HG02943 (cell line): ENCODE measurements around the gene ITGB1.
"Not testable (repeated sequence)": the region's sequence is repeated elsewhere in the genome, so short reads cannot be mapped to it uniquely, and the experiment has no call there.

Experiments used
- ATAC-seq: cut with Tn5 transposase; IDR thresholded peaks from one replicate; pipeline ENCODE4 v1.9.1; 2021; ENCODE audit warnings: mild to moderate bottlenecking, low read depth, moderate library complexity; ENCODE audit not compliant: unreplicated experiment

ITGB1 gene

DNA sequence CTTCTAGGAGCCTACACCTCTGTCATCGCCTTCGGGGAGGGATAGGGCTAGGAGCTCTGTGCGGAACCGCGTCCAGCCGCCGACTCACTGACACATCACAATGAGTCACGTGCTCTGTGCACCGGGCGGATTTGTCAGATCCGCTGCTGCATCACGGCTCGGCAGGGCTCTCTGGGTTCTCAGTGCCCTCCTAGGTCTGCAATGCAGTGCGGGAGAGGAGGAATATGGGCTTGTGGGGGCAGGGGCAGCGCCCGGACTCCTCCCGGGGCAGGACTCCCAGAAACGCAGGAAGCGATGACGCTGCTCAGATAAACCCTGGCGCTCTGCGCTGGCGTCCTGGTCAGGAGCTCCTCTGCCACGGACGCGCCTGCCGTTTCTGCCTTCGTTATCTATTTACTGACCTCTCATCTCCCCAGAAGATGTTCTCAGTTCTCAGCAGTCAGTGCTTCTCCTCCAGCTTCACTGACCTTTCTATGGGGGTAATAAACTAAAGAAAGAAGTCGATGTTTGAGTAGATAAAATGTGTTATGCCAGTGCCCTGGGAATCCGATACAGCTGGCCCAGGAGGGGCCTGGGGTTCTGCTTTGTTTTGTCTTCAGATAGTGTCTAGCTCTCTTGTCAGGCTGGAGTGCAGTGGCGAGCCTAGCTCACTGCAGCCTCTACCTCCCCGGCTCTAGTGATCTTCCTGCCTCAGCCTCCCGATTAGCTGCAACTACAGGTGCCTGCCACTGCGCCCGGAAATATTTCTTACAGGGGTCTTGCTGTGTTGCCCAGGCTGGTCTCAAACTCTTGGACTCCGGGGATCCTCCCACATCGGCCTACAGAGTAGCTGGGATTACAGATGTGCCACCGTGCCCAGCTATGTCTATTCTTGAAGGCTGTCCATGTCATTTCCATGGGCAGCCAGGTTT lies 22.8 kb upstream of the ITGB1 start:
- peak; percentile 95 for ATAC-seq

- no peak for ATAC-seq
Observed at GRCh38 chr10:32980242-32980557, 22.2 kb upstream of the ITGB1 start.

DNA sequence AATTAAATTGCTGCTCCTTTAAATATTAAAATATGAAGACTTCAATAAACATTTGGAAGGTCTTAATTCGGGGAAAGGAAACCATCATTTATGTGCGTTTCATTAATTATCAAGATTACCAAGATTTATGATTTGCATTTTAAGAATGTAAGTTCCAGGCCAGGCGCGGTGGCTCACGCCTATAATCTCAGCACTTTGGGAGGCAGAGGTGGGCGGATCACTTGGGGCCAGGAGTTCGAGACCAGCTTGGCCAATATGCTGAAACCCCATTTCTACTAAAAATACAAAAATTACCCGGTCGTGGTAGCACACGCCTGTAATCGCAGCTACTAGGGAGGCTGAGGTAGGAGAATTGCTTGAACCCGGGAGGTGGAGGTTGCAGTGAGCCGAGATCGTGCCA lies 21.7 kb upstream of the ITGB1 start:
- not testable (repeated sequence) for ATAC-seq

- ATAC-seq = no peak
Observed at GRCh38 chr10:32979041-32979440, 21.0 kb upstream of the ITGB1 start.

DNA sequence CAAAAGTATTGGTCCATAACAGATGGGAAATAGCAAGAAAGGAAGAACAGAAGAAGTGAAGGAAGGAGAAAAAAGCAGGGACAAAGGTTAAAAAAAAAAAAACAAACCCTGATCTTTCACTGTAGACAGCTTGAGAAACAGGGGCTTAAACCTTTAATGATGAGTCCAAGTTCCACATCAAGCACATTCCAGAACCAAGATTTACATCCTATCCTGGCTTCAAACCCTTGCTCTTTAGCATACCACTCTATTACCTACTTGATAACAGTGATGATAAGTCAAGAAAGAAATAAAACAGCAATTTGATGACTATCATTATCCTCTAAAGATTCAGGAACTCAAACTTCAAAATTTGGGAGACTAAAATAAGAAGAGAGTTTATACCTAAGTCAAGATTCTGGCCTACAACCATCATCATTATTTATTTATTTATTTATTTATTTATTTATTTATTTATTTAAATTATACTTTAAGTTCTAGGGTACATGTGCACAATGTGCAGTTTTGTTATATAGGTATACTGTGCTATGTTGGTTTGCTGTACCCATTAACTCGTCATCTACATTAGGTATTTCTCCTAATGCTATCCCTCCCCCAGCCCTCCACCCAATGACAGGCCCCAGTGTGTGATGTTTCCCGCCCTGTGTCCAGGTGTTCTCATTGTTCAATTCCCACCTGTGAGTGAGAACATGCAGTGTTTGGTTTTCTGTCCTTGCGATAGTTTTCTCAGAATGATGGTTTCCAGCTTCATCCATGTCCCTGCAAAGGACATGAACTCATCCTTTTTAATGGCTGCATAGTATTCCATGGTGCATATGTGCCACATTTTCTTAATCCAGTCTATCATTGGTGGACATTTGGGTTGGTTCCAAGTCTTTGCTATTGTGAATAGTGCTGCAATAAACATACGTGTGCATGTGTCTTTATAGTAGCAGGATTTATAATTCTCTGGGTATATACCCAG lies 20.1 kb upstream of the ITGB1 start:
- ATAC-seq = not testable (repeated sequence)

- ATAC-seq = no peak
Observed at GRCh38 chr10:32976338-32976737, 18.3 kb upstream of the ITGB1 start.

GRCh38 chr10:32972929-32973328 lies 14.9 kb upstream of the ITGB1 start:
- no peak for ATAC-seq

GRCh38 chr10:32972460-32972859 lies 14.4 kb upstream of the ITGB1 start:
- ATAC-seq = no peak

GRCh38 chr10:32971536-32972091 lies 13.6 kb upstream of the ITGB1 start:
- peak; percentile 53 for ATAC-seq

DNA sequence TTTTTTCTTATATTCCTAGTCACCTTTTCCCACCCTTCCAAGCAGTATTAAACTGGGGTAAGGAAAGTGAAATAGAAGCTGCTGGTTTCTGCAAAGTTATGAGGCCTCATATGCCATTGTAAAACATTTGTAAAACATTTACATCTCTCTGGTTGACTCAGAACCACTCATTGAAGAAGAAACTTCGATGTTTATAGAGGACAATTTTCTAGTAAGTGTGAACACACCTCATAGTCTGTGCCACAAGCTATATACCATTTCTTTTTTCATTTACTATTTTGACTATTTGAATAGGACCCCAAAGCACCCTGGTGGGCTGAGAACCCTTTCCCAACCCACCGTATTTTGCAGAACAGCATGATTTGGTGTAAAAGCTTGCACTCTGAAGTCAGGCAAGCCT lies 12.9 kb upstream of the ITGB1 start:
- no peak for ATAC-seq

- no peak for ATAC-seq
Observed at GRCh38 chr10:32964270-32964669, 6.2 kb upstream of the ITGB1 start.

DNA sequence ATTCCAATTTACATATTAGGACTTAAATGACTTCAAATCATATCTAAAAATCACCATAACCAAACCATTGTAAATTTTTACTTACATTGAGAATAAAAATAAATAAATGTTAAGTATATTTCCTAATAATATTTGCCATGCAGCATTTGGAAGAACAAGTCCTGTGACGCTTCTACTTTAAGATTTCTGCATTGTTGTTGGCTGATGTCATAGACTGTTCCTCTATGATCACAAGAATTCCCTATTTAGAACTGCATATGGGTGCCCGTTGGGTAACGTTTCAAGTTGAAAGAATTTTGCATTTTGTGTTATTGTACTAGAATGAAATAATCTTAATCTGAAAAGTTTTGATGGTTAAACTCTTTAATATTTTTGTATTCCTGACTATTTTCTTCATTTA lies 5.1 kb upstream of the ITGB1 start:
- ATAC-seq = no peak

DNA sequence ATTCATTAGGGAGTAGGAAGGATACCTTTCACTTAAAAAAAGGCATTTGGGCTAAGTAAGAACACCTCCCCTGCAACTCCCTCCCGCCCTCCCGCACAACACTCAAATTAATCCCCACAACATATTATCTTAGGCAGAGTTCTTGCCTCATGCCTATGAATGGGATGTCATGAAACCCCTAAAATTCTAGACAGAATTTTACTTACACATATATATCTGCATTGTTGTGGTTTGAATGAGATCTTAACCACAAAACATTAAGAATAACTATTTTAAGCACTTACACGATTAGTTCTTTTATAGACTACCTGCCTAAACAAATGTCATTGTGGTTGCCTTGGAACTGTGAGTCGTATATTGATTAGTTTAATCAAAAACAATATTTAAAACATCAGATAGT lies 4.5 kb upstream of the ITGB1 start:
- ATAC-seq = no peak

DNA sequence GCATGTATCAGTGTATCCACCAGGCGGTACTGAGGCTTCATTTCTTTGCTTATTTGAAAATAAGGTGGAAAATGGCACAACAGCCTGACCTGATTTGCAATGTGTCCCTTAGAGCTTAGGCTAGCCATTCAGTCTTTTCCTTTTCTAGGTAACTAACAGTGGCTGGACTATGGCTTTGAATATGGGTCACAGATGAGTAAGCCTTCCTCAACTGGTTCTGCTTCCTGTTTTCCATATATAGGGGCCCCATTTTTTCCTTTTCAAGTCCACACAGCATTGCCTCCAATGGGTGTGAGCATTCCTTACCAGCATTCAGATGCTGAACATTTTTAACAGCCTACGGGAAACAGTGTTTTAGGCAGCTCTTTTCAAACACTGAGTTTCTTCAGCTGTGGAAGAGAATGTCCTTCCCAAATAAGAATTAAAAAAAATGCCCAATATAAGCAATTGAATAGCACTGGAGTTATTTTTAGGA lies 3.9 kb upstream of the ITGB1 start:
- no peak for ATAC-seq

DNA sequence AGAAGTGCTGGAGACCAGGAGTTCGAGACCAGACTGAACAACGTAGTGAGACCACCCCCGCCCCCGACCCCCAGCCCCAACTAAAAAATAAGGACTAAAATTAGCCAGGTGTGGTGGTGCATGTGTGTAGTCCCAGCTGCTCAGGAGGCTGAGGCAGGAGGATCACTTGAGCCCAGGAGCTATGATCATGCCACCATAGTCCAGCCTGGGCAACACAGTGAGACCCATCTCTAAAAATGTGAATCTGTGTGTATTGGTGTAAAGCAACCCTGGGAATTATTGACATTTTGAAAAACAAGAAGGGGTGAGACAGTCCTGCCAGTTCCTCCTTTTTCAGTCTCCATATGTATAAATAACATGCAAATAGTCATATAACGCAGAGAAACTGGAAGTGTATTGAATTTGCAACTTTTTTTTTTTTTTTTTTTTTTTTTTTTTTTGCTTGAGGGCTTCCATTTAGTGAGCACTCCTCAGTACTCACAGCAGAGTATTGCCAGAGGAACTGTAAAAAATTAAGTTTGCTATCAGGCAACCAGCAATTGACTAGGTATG lies 3.4 kb upstream of the ITGB1 start:
- ATAC-seq = no peak

DNA sequence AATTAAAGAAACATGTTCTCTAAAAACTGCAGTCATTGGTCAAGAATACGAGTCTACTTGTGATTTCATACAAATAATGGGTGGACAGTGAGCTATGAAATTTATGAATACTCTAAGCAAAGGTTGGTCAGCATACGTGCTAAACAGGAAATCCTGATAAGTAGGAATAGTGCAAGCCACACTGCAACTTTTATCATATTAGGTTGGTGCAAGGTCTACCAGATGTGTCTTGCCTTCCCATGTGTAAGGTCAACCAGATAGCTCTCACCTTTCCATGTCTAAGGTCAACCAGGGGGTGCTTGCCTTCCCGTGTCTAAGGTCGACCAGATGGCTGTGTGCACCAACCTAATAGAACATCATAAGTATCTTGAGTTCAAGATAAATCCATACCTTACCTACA lies 2.0 kb upstream of the ITGB1 start:
- ATAC-seq = no peak

- no peak for ATAC-seq
Observed at GRCh38 chr10:32959006-32959920, 1.2 kb upstream of the ITGB1 start.

DNA sequence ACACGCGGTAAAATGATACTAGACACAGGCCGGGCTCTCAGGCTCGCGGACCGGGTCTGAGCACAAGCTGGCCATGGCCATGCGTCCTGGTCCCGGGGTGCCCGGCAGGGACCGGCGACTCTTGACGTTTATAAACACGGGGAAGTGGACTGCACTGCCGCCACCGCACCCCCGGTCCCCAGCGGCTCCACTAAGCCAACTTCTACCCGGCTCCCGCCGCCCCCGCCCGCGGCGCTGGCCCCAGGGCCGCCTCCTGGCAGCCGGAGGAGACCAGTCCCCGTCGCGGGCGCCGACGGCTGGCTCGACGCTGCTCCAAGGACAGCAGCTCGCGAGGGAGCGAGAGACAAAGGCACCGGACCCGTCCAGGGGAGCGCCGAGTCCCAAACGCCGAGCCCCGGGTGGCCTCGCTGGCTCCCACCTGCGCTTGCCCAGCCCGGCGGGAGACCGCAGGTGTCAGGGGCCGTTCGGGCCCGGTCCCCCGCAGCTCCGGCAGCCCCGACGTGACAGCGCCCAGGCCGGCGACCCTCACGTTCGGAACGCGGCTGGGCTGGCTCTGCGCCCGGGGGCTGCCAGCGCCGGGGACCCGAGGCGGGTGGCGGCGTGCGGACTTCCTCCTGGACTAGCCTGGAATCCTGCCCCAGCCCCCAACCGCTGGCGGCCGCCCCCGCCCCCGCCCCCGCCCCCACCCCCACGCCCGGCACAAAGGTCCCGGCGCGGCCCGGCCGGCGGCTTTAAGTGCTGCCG lies 517 bp downstream of the ITGB1 start:
- ATAC-seq = peak; percentile 27
